Vagina (tissue), 2 donors: Measurements from ENCODE around the gene OR4K17. TPM values are rescaled to one million over a fixed set of nuclear protein-coding genes. Genes with fewer than 3 reads are reported as not detected.

Experiments used
- DNase-seq, 2 donors: peaks; one replicate each; pipeline ENCODE4 v3.0.0-alpha.2; 2017; ENCODE audit errors: extremely low spot score in 2 of 2
- H3K27ac ChIP-seq: fragments of 200-600 bp; sonication (generic); one replicate; pipeline ENCODE4 v1.5.1; 2019
- H3K27me3 ChIP-seq: fragments of 200-600 bp; sonication (generic); one replicate; pipeline ENCODE4 v1.5.1; 2019
- H3K36me3 ChIP-seq, 2 donors: fragments of 200-600 bp; sonication (generic); one replicate each; pipeline ENCODE4 v1.5.1; 2017 to 2019
- H3K4me1 ChIP-seq: fragments of 200-600 bp; sonication (generic); one replicate; pipeline ENCODE4 v1.5.1; 2019
- H3K4me3 ChIP-seq, 2 donors: fragments of 200-600 bp; sonication (generic); 1 replicate in 1 of 2; 2 replicates in 1 of 2; pipeline ENCODE4 v1.5.1; 2016 to 2019
- H3K9me3 ChIP-seq: fragments of 200-600 bp; sonication (generic); one replicate; pipeline ENCODE4 v1.5.1; 2019
- CTCF ChIP-seq, 3 experiments: fragments of 450-650 bp in 2 of 3; fragments of 200-600 bp in 1 of 3; sonication (generic) in 1 of 3; IDR thresholded peaks; one replicate each; pipeline ENCODE4 v1.5.1; 2017 to 2019; ENCODE audit warnings: antibody characterized with exemption in 3 of 3, mild to moderate bottlenecking in 2 of 3, moderate library complexity in 2 of 3
- POLR2A ChIP-seq, 2 donors: fragments of 450-650 bp; IDR thresholded peaks; one replicate each; pipeline ENCODE4 v1.6.1; 2017; ENCODE audit warnings: antibody characterized with exemption in 2 of 2, mild to moderate bottlenecking in 2 of 2, moderate library complexity in 2 of 2
- POLR2AphosphoS5 ChIP-seq, 2 donors: sonication (generic); formaldehyde crosslinking; IDR thresholded peaks; one replicate each; pipeline ENCODE4 v1.9.0; 2017; ENCODE audit warnings: antibody characterized with exemption in 2 of 2, mild to moderate bottlenecking in 2 of 2, low read depth in 1 of 2; ENCODE audit not compliant: insufficient read depth in 1 of 2
- intact Hi-C: fragments of 100-400 bp; cut with DNase I; formaldehyde crosslinking; loops from one replicate; pipeline ENCODE4 v1.15.1; 2023
- total RNA-seq: library from RNA; depleted of rRNA; stranded (reverse); fragments of >200 nt; gene quantifications from one replicate; pipeline ENCODE4 v1.2.3, GENCODE V29; 2016

Gene OR4K17
- total RNA-seq, 1 donor from 2014 or later: not detected

- TF ChIP-seq CTCF (IDR thresholded peaks at IDR 0.05) (no peak), POLR2AphosphoS5 (IDR thresholded peaks at IDR 0.05; ENCODE audit: insufficient read depth in 1 of 2, low read depth in 1 of 2) (no peak)
- no peak overlapping the region for H3K4me3 ChIP-seq
- no peaks in the 10 kb centered on the region for H3K36me3 ChIP-seq
- no peaks in the 10 kb centered on the region for H3K27me3 ChIP-seq
- H3K9me3 ChIP-seq: no peaks in the 10 kb centered on the region
- intact Hi-C loops: no loop called here
- DNase-seq: no peak
- no peaks in the 10 kb centered on the region for H3K4me1 ChIP-seq
- no peak overlapping the region for H3K27ac ChIP-seq
Observed at GRCh38 chr14:20116748-20117147, 6.2 kb downstream of the OR4K17 start.

GRCh38 chr14:20118795-20119194 lies 8.3 kb downstream of the OR4K17 start:
- Histone ChIP-seq H3K9me3 (no peaks in the 10 kb centered on the region), H3K4me1 (no peaks in the 10 kb centered on the region), H3K27ac (no peak overlapping the region), H3K4me3 (no peak overlapping the region), H3K36me3 (no peaks in the 10 kb centered on the region), H3K27me3 (no peaks in the 10 kb centered on the region)
- intact Hi-C loops: no loop called here
- TF ChIP-seq POLR2A (IDR thresholded peaks at IDR 0.05) (no peak), CTCF (IDR thresholded peaks at IDR 0.05) (no peak), POLR2AphosphoS5 (IDR thresholded peaks at IDR 0.05; ENCODE audit: insufficient read depth in 1 of 2, low read depth in 1 of 2) (no peak)
- no peak for DNase-seq

- intact Hi-C loops: no loop called here
- no peak for TF ChIP-seq CTCF (IDR thresholded peaks at IDR 0.05)
- no peak for TF ChIP-seq POLR2AphosphoS5 (IDR thresholded peaks at IDR 0.05; ENCODE audit: insufficient read depth in 1 of 2, low read depth in 1 of 2)
- no peak for TF ChIP-seq POLR2A (IDR thresholded peaks at IDR 0.05)
- H3K27ac ChIP-seq: no peak within 1 kb of the TSS
- no peaks in the 10 kb centered on the region for H3K27me3 ChIP-seq
- no peaks in the 10 kb centered on the region for H3K9me3 ChIP-seq
- no peaks in the 10 kb centered on the region for H3K36me3 ChIP-seq
- no peak within 1 kb of the TSS for H3K4me3 ChIP-seq
- H3K4me1 ChIP-seq: no peaks in the 10 kb centered on the region
- no peak for DNase-seq
Observed at GRCh38 chr14:20138520-20138919, 28.0 kb downstream of the OR4K17 start, which contains the start of gene OR4N5. Gene OR4N5, plus strand, starts transcription at chr14:20138820. Its CDS starts 4,916 bp downstream, at chr14:20143736.

GRCh38 chr14:20143911-20144310 lies 33.4 kb downstream of the OR4K17 start:
- Histone ChIP-seq H3K27me3 (no peaks in the 10 kb centered on the region), H3K9me3 (no peaks in the 10 kb centered on the region), H3K36me3 (no peaks in the 10 kb centered on the region), H3K4me3 (no peak overlapping the region), H3K27ac (no peak overlapping the region), H3K4me1 (no peaks in the 10 kb centered on the region)
- TF ChIP-seq POLR2AphosphoS5 (IDR thresholded peaks at IDR 0.05; ENCODE audit: insufficient read depth in 1 of 2, low read depth in 1 of 2): no peak
- no peak for TF ChIP-seq CTCF (IDR thresholded peaks at IDR 0.05)
- no peak for TF ChIP-seq POLR2A (IDR thresholded peaks at IDR 0.05)
- intact Hi-C loops: no loop called here
- no peak for DNase-seq

- Histone ChIP-seq H3K9me3 (no peaks in the 10 kb centered on the region), H3K4me3 (no peak overlapping the region), H3K36me3 (no peaks in the 10 kb centered on the region), H3K27ac (no peak overlapping the region), H3K27me3 (no peaks in the 10 kb centered on the region), H3K4me1 (no peaks in the 10 kb centered on the region)
- no peak for DNase-seq
- intact Hi-C loops: no loop called here
- TF ChIP-seq POLR2AphosphoS5 (IDR thresholded peaks at IDR 0.05; ENCODE audit: insufficient read depth in 1 of 2, low read depth in 1 of 2): no peak
- TF ChIP-seq POLR2A (IDR thresholded peaks at IDR 0.05): no peak
- TF ChIP-seq CTCF (IDR thresholded peaks at IDR 0.05): no peak
Observed at GRCh38 chr14:20144820-20145219, 34.3 kb downstream of the OR4K17 start.
